Mucosa of descending colon (tissue), 3 donors: Measurements from ENCODE around the gene PRICKLE3. TPM values are rescaled to one million over a fixed set of nuclear protein-coding genes. Genes with fewer than 3 reads are reported as not detected.

Source experiments
- ATAC-seq: fragments of 200-7000 bp; cut with Tn5 transposase; one replicate; pipeline ENCODE4 v1.9.1; 2020; ENCODE audit warnings: mild to moderate bottlenecking, moderate library complexity
- DNase-seq, 3 donors: peaks; one replicate each; pipeline ENCODE4 v3.0.0-alpha.2; 2020
- H3K36me3 ChIP-seq: fragments of 200-600 bp; one replicate; pipeline ENCODE4 v1.8.0; 2021; ENCODE audit warnings: low read depth, mild to moderate bottlenecking
- H3K4me1 ChIP-seq: fragments of 200-600 bp; one replicate; pipeline ENCODE4 v1.8.0; 2021; ENCODE audit warnings: low read depth, mild to moderate bottlenecking
- H3K4me3 ChIP-seq: fragments of 200-600 bp; one replicate; pipeline ENCODE4 v1.8.0; 2021; ENCODE audit warnings: mild to moderate bottlenecking
- H3K9me3 ChIP-seq: fragments of 200-600 bp; one replicate; pipeline ENCODE4 v1.8.0; 2021; ENCODE audit warnings: mild to moderate bottlenecking
- CTCF ChIP-seq: fragments of 200-600 bp; IDR thresholded peaks from one replicate; pipeline ENCODE4 v1.8.0; 2022; ENCODE audit warnings: antibody characterized with exemption, mild to moderate bottlenecking
- intact Hi-C, 2 donors: fragments of 100-400 bp; cut with DNase I in 1 of 2; cut with micrococcal nuclease in 1 of 2; formaldehyde crosslinking; loops; one replicate each; pipeline versions ENCODE4 v1.11.0 to v1.11.1; 2022; cut with DNase I, micrococcal nuclease
- total RNA-seq, 3 donors: library from RNA; stranded (reverse); fragmentation: NEBNext Ultra II Directional in 2 of 3; extraction: Animal tissue kit (Norgen Biotek cat#: 25700) in 2 of 3; gene quantifications; one replicate each; pipeline versions ENCODE4 v1.2.1 to v1.2.4, GENCODE V29; 2021 to 2023
- donor health status: DM: no; HTN: no; CAD: no; lungs with moderate emphysema.
- donor health status: DM: no; HTN: no; CAD: no.
- donor health status: DM: no; HTN: yes; CAD: no.

Gene PRICKLE3
- total RNA-seq, 3 donors from 2014 or later, result 12.5 to 15.6 (median 13.0) TPM

GRCh38 chrX:49192722-49193328 is 6.7 kb upstream of the PRICKLE3 start:
- ATAC-seq (no peak), DNase-seq (peak in 1 of 3 donors; percentile 55)
- Histone ChIP-seq H3K4me3 (no peak overlapping the region), H3K9me3 (no peaks in the 10 kb centered on the region), H3K4me1 (no peaks in the 10 kb centered on the region), H3K36me3 (no peaks in the 10 kb centered on the region)
- peak; percentile 20 for TF ChIP-seq CTCF
- intact Hi-C loops, result no loop called here

- intact Hi-C loops, result no loop called here
- H3K4me1 ChIP-seq, result no peaks in the 10 kb centered on the region
- no peak for TF ChIP-seq CTCF
- ATAC-seq, result peak; percentile 2
- H3K9me3 ChIP-seq, result no peaks in the 10 kb centered on the region
- no peaks in the 10 kb centered on the region for H3K36me3 ChIP-seq
- peak overlapping the region; percentile 26 for H3K4me3 ChIP-seq
- no peak for DNase-seq
Observed at GRCh38 chrX:49191574-49192011, 5.4 kb upstream of the PRICKLE3 start.

GRCh38 chrX:49190821-49191573 is 4.8 kb upstream of the PRICKLE3 start:
- no peaks in the 10 kb centered on the region for H3K4me1 ChIP-seq
- intact Hi-C loops, result no loop called here
- H3K36me3 ChIP-seq, result no peaks in the 10 kb centered on the region
- no peaks in the 10 kb centered on the region for H3K9me3 ChIP-seq
- TF ChIP-seq CTCF, result no peak
- peak; percentile 88 to 93 (median 89) for DNase-seq
- ATAC-seq, result peak; percentile 88
- peak overlapping the region; percentile 26 for H3K4me3 ChIP-seq

- no peaks in the 10 kb centered on the region for H3K4me1 ChIP-seq
- ATAC-seq (no peak), DNase-seq (peak in 1 of 3 donors; percentile 51)
- no peaks in the 10 kb centered on the region for H3K36me3 ChIP-seq
- intact Hi-C loops, result no loop called here
- no peaks in the 10 kb centered on the region for H3K9me3 ChIP-seq
- TF ChIP-seq CTCF, result no peak
- H3K4me3 ChIP-seq, result no peak overlapping the region
Observed at GRCh38 chrX:49189606-49190005, 3.4 kb upstream of the PRICKLE3 start.

- no peak overlapping the region for H3K4me3 ChIP-seq
- H3K9me3 ChIP-seq, result no peaks in the 10 kb centered on the region
- intact Hi-C loops, result no loop called here
- no peaks in the 10 kb centered on the region for H3K36me3 ChIP-seq
- no peak for ATAC-seq
- DNase-seq, result peak in 1 of 3 donors; percentile 39
- H3K4me1 ChIP-seq, result no peaks in the 10 kb centered on the region
- no peak for TF ChIP-seq CTCF
Observed at GRCh38 chrX:49188468-49189076, 2.4 kb upstream of the PRICKLE3 start.
